Right lung (tissue), 5 donors: ENCODE measurements around the gene NBEA. TPM values are rescaled to one million over a fixed set of nuclear protein-coding genes. Genes with fewer than 3 reads are reported as not detected.
"Not testable (repeated sequence)": the region's sequence is repeated elsewhere in the genome, so short reads cannot be mapped to it uniquely, and the experiment has no call there.

ENCODE experiments used
- DNase-seq, 2 donors: peaks; one replicate each; pipeline ENCODE4 v3.0.0-alpha.2; 2013
- polyA plus RNA-seq, 5 donors: library from polyadenylated mRNA; unstranded; fragments of 120-200 nt; gene quantifications; one replicate each; pipeline versions ENCODE4 v1.2.1 to v1.2.3, GENCODE V29; 2013; ENCODE audit warnings: inconsistent platforms in 1 of 5, low replicate concordance in 1 of 5; ENCODE audit not compliant: insufficient read length in 5 of 5, insufficient read depth in 1 of 5

The NBEA gene
- polyA plus RNA-seq, 5 donors, result 7.7 to 13.5 (median 12.7) TPM

- peak; percentile 14 to 17 for DNase-seq
These were observed 446.6 kb downstream of the NBEA start for GRCh38 chr13:35388441-35389355.

- no peak for DNase-seq
These were observed 447.5 kb downstream of the NBEA start for GRCh38 chr13:35389535-35389934.

GRCh38 chr13:35392768-35393167 is 450.7 kb downstream of the NBEA start:
- DNase-seq, result no peak

GRCh38 chr13:35393886-35394285 is 451.8 kb downstream of the NBEA start:
- no peak for DNase-seq

GRCh38 chr13:35408285-35408684 is 466.2 kb downstream of the NBEA start:
- DNase-seq, result not testable (repeated sequence)

GRCh38 chr13:35411059-35411744 is 469.1 kb downstream of the NBEA start:
- DNase-seq, result no peak

GRCh38 chr13:35448465-35448864 is 506.4 kb downstream of the NBEA start:
- DNase-seq, result no peak

- DNase-seq, result no peak
These were observed 507.8 kb downstream of the NBEA start for GRCh38 chr13:35449821-35450220.

- no peak for DNase-seq
These were observed 513.0 kb downstream of the NBEA start for GRCh38 chr13:35455022-35455421.

- no peak for DNase-seq
These were observed 515.2 kb downstream of the NBEA start for GRCh38 chr13:35457258-35457657.

GRCh38 chr13:35460061-35460460 is 518.0 kb downstream of the NBEA start:
- no peak for DNase-seq

GRCh38 chr13:35465371-35465770 is 523.3 kb downstream of the NBEA start:
- DNase-seq, result no peak

GRCh38 chr13:35468195-35468594 is 526.1 kb downstream of the NBEA start:
- no peak for DNase-seq

GRCh38 chr13:35469806-35470525 is 527.9 kb downstream of the NBEA start:
- DNase-seq, result peak in 1 of 2 donors; percentile 2

GRCh38 chr13:35470671-35471661 is 528.9 kb downstream of the NBEA start:
- DNase-seq, result peak; percentile 51

- peak in 1 of 2 donors; percentile 33 for DNase-seq
These were observed 529.7 kb downstream of the NBEA start for GRCh38 chr13:35471706-35472322.

GRCh38 chr13:35472323-35472881 is 530.3 kb downstream of the NBEA start:
- no peak for DNase-seq

- DNase-seq, result peak in 1 of 2 donors; percentile 6
These were observed 531.2 kb downstream of the NBEA start for GRCh38 chr13:35473206-35473775.

GRCh38 chr13:35473802-35474201 is 531.7 kb downstream of the NBEA start:
- DNase-seq, result peak in 1 of 2 donors; percentile 12
